CD14-positive monocyte (primary cell): Measurements from ENCODE around the gene ISG20. TPM values are rescaled to one million over a fixed set of nuclear protein-coding genes. Genes with fewer than 3 reads are reported as not detected.
A peak's percentile ranks its signal among the peaks of the same experiment; 100 is the strongest.

Experiments used
- DNase-seq, 3 donors: peaks; one replicate each; pipeline ENCODE4 v3.0.0-alpha.2; 2011 to 2022
- H2AFZ ChIP-seq: 2 replicates; pipeline ENCODE4 v1.6.0; 2012; ENCODE audit warnings: mild to moderate bottlenecking, low read depth, low read length, inconsistent platforms; ENCODE audit not compliant: insufficient read depth, poor library complexity, severe bottlenecking
- H3K27ac ChIP-seq, 2 donors: 1 replicate in 1 of 2; 2 replicates in 1 of 2; pipeline ENCODE4 v1.5.1; 2012 to 2013; ENCODE audit warnings: low read length in 2 of 2, control low read depth in 1 of 2, inconsistent platforms in 1 of 2, low read depth in 1 of 2, mild to moderate bottlenecking in 1 of 2
- H3K27me3 ChIP-seq, 2 donors: one replicate each; pipeline versions ENCODE4 v1.6.0 to v1.6.1; 2011 to 2013; ENCODE audit warnings: low read length in 2 of 2; ENCODE audit not compliant: control insufficient read depth in 2 of 2, insufficient read depth in 2 of 2
- H3K36me3 ChIP-seq, 2 donors: replicated peaks in 1 of 2; 1 replicate in 1 of 2; 2 replicates in 1 of 2; pipeline versions ENCODE4 v1.5.1 to v1.6.1; 2012 to 2013; ENCODE audit warnings: low read length in 2 of 2, control low read depth in 1 of 2, inconsistent platforms in 1 of 2, mild to moderate bottlenecking in 1 of 2; ENCODE audit not compliant: insufficient read depth in 2 of 2, control insufficient read depth in 1 of 2
- H3K4me1 ChIP-seq, 2 donors: 1 replicate in 1 of 2; 2 replicates in 1 of 2; pipeline versions ENCODE4 v1.5.1 to v1.6.1; 2012 to 2013; ENCODE audit warnings: low read length in 2 of 2, control low read depth in 1 of 2, inconsistent platforms in 1 of 2, mild to moderate bottlenecking in 1 of 2, moderate library complexity in 1 of 2; ENCODE audit not compliant: insufficient read depth in 2 of 2, control insufficient read depth in 1 of 2
- H3K4me2 ChIP-seq: replicated peaks from 2 replicates; pipeline ENCODE3; 2012; ENCODE audit warnings: low read length, moderate library complexity, mild to moderate bottlenecking; ENCODE audit not compliant: poor library complexity, severe bottlenecking; ENCODE audit errors: extremely low read depth
- H3K4me3 ChIP-seq, 3 experiments: fragments of 200-600 bp in 1 of 3; sonication (generic) in 1 of 3; replicated peaks in 1 of 3; 1 replicate in 2 of 3; 2 replicates in 1 of 3; pipeline ENCODE4 v1.5.1; 2011 to 2013; ENCODE audit warnings: low read length in 3 of 3, mild to moderate bottlenecking in 3 of 3, control low read depth in 2 of 3, low read depth in 2 of 3, inconsistent platforms in 1 of 3, moderate library complexity in 1 of 3
- H3K79me2 ChIP-seq: 2 replicates; pipeline ENCODE4 v1.6.0; 2012; ENCODE audit warnings: mild to moderate bottlenecking, control low read depth, inconsistent platforms, low read length, moderate library complexity; ENCODE audit not compliant: insufficient read depth
- H3K9ac ChIP-seq: 2 replicates; pipeline ENCODE4 v1.6.0; 2017; ENCODE audit warnings: low read length, mild to moderate bottlenecking; ENCODE audit not compliant: insufficient read depth, poor library complexity, severe bottlenecking
- H3K9me3 ChIP-seq, 2 donors: replicated peaks in 1 of 2; 1 replicate in 1 of 2; 2 replicates in 1 of 2; pipeline versions ENCODE4 v1.5.1 to v1.6.1; 2012 to 2013; ENCODE audit warnings: low read length in 2 of 2, control low read depth in 1 of 2; ENCODE audit not compliant: control insufficient read depth in 1 of 2, insufficient read depth in 1 of 2
- H4K20me1 ChIP-seq: 2 replicates; pipeline ENCODE4 v1.6.0; 2012; ENCODE audit warnings: mild to moderate bottlenecking, low read length, control low read depth, moderate library complexity; ENCODE audit not compliant: insufficient read depth
- H3K27ac Mint-ChIP-seq, 7 donors: one replicate each; pipeline ENCODE4 v1.8.0; 2020; ENCODE audit warnings: mild to moderate bottlenecking in 7 of 7, mixed read lengths in 7 of 7, moderate library complexity in 6 of 7, inconsistent platforms in 2 of 7
- H3K27me3 Mint-ChIP-seq, 3 donors: one replicate each; pipeline ENCODE4 v1.8.0; 2021 to 2022; ENCODE audit warnings: low read depth in 3 of 3, mild to moderate bottlenecking in 3 of 3, mixed read lengths in 3 of 3, moderate library complexity in 3 of 3, inconsistent platforms in 1 of 3
- H3K36me3 Mint-ChIP-seq, 2 donors: one replicate each; pipeline ENCODE4 v1.8.0; 2020; ENCODE audit warnings: mixed read lengths in 2 of 2, inconsistent platforms in 1 of 2, mild to moderate bottlenecking in 1 of 2
- H3K4me1 Mint-ChIP-seq: one replicate; pipeline ENCODE4 v1.8.0; 2020; ENCODE audit warnings: mild to moderate bottlenecking, mixed read lengths
- H3K4me3 Mint-ChIP-seq, 2 donors: one replicate each; pipeline ENCODE4 v1.8.0; 2020; ENCODE audit warnings: mild to moderate bottlenecking in 2 of 2, mixed read lengths in 2 of 2, moderate library complexity in 1 of 2
- H3K9me3 Mint-ChIP-seq, 7 donors: one replicate each; pipeline ENCODE4 v1.8.0; 2020 to 2022; ENCODE audit warnings: mixed read lengths in 7 of 7, mild to moderate bottlenecking in 6 of 7, moderate library complexity in 6 of 7, inconsistent platforms in 2 of 7
- CTCF ChIP-seq: fragments of 200-600 bp; IDR thresholded peaks from one replicate; pipeline ENCODE4 v1.8.0; 2022; ENCODE audit warnings: antibody characterized with exemption, mild to moderate bottlenecking
- WGBS: methylation state at CpG from one replicate; pipeline ENCODE4 v1.1.5; 2013; ENCODE audit warnings: missing lambda C conversion rate; ENCODE audit not compliant: insufficient coverage; 5-methylcytosine and 5-hydroxymethylcytosine counted together
- intact Hi-C, 2 donors: fragments of 100-400 bp; cut with micrococcal nuclease; formaldehyde crosslinking; loops; one replicate each; pipeline versions ENCODE4 v1.15.0 to v1.15.1; 2023
- polyA plus RNA-seq, 3 donors: library from polyadenylated mRNA; depleted of rRNA in 1 of 3; unstranded in 2 of 3; stranded (reverse) in 1 of 3; fragments of 300-500 nt in 2 of 3; fragments of >200 nt in 1 of 3; fragmentation: Illumina TruSeq in 2 of 3; gene quantifications; 1 replicate in 2 of 3; 2 replicates in 1 of 3; pipeline ENCODE4 v1.2.3, GENCODE V29; 2012 to 2021

The ISG20 gene
- polyA plus RNA-seq, 3 donors, result 15.6 to 29.3 (median 25.1) TPM

- TF ChIP-seq CTCF, result no peak
- H3K79me2 ChIP-seq, result peaks cover 35% of the 10 kb centered on the region
- no peak for DNase-seq
- H3K4me2 ChIP-seq, result no peak overlapping the region
- H3K9ac ChIP-seq, result no peak overlapping the region
- H3K27ac Mint-ChIP-seq, result peak overlapping the region in 2 of 7 donors; percentile 15 to 51
- H3K36me3 Mint-ChIP-seq, result peaks cover 46 to 52% of the 10 kb centered on the region in 2 donors
- no peaks in the 10 kb centered on the region for H3K27me3 Mint-ChIP-seq
- H2AFZ ChIP-seq, result no peak overlapping the region
- H3K27ac ChIP-seq, result peak overlapping the region in 1 of 2 donors; percentile 20
- peaks cover 15 to 27% of the 10 kb centered on the region in 2 donors for H3K4me1 ChIP-seq
- H3K27me3 ChIP-seq, result no peaks in the 10 kb centered on the region
- H3K4me1 Mint-ChIP-seq, result peaks cover 38% of the 10 kb centered on the region
- no peak overlapping the region for H3K4me3 Mint-ChIP-seq
- H3K36me3 ChIP-seq, result peaks cover 32 to 56% of the 10 kb centered on the region in 2 donors
- intact Hi-C loops, result no loop called here
- H4K20me1 ChIP-seq, result no peaks in the 10 kb centered on the region
- WGBS, result 100% methylated on average over 4 of the region's 16 CpGs
- peaks cover 0 to 2% (median 0%) of the 10 kb centered on the region in 7 donors for H3K9me3 Mint-ChIP-seq
- no peak overlapping the region for H3K4me3 ChIP-seq
- H3K9me3 ChIP-seq, result no peaks in the 10 kb centered on the region
Measured at GRCh38 chr15:88629071-88629470, 9.7 kb upstream of the ISG20 start.

- Histone ChIP-seq H2AFZ (peak overlapping the region; percentile 62), H3K27me3 (no peaks in the 10 kb centered on the region), H3K27ac (peak overlapping the region in 1 of 2 donors; percentile 55), H3K9ac (no peak overlapping the region), H4K20me1 (no peaks in the 10 kb centered on the region), H3K4me1 (peaks cover 17 to 29% of the 10 kb centered on the region in 2 donors), H3K4me3 (no peak overlapping the region), H3K36me3 (peaks cover 32 to 56% of the 10 kb centered on the region in 2 donors), H3K79me2 (peaks cover 23% of the 10 kb centered on the region), H3K9me3 (no peaks in the 10 kb centered on the region), H3K4me2 (peak overlapping the region; percentile 25)
- H3K36me3 Mint-ChIP-seq, result peaks cover 46 to 52% of the 10 kb centered on the region in 2 donors
- peak in 1 of 3 donors; percentile 14 for DNase-seq
- no peak for TF ChIP-seq CTCF
- peak overlapping the region; percentile 16 to 36 for H3K4me3 Mint-ChIP-seq
- H3K27ac Mint-ChIP-seq, result peak overlapping the region; percentile 46 to 87 (median 78)
- 40% methylated on average over 8 of the region's 9 CpGs for WGBS
- no peaks in the 10 kb centered on the region for H3K27me3 Mint-ChIP-seq
- intact Hi-C loops, result no loop called here
- H3K4me1 Mint-ChIP-seq, result peaks cover 36% of the 10 kb centered on the region
- peaks cover 0 to 2% (median 0%) of the 10 kb centered on the region in 7 donors for H3K9me3 Mint-ChIP-seq
Measured at GRCh38 chr15:88630141-88630721, 8.6 kb upstream of the ISG20 start.
